Measurements from ENCODE around the gene RNF126.
"Not testable (repeated sequence)": the region's sequence is repeated elsewhere in the genome, so short reads cannot be mapped to it uniquely, and the experiment has no call there.

RNF126 gene

DNA sequence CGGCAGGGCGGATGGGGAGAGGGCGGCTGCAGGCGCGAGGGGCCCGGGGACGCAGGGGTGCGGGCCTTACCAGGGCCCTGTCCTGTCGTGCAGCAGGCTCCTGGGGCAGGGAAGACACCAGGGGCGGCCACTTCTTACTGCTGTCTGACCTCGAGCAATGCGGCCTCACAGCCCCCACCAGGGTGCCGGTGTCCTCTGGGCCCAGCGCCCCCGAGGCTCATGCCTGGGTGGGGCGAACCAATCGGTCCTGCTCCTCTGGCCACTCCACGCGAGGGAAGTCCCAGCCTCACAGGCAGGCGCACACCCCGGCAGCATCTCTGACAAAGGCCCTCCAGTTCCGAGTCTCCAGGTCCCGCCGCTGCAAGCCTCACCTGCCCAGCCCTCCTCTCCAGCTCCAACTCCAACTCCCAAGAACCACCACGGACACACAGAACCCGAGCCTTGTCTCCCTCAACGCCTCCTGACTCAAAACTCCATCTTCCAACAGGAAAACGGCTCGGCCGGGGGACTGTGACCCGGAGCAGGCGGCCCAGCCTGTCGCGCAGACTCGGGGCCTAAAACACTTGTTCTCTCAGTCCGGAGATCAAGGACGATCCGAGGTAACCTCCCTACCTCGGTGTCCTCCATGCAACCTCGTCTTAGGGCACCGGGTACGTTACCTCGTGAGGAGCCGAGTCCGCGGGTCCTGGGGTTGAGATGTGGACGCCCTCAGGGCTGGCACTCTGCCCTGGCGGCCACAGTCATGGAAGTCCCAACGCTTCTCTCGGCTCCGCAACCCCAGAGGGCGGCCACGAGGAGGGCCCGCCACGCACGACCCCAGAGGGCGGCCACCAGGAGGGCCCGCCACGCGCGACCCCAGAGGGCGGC lies 16.9 kb downstream of the RNF126 start:
- no peak for DNase-seq

DNA sequence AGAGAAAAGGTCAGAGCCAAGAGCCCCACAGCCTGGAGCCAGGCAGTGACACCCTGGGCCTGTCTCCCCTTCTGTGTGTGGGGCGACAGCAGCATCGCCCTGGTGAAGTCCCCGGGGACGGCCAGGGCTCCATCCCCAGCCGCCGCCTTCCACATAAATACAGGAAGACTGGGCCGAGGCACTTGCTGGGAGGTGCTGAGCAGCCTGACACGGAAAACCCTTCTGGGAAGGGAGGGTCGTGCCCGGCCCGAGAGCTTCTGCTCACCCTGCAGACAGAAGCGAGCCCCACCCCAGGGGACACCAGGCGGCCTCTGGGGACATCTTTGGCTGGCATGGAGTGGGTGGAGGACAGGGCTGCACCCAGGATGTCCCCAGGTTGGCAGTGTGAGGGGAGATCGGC lies 18.2 kb downstream of the RNF126 start:
- DNase-seq, result no peak

DNA sequence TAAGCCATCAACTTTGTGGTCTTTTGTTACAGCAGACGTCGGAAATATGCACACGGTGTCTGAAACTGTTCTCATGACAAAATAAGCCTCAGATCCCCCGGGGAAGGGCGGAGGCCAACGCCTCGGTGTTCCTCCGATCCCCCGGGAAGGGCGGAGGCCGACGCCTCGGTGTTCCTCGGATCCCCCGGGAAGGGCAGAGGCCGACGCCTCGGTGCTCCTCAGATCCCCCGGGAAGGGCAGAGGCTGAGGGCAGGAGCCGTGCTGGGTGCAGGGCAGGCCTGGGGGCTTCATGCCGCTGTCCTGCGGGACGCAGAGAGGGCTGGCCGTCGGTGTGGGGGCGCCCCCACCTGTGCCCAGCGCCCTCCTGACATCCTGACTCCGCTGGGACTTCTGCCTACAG lies 18.7 kb downstream of the RNF126 start:
- no peak for DNase-seq

DNA sequence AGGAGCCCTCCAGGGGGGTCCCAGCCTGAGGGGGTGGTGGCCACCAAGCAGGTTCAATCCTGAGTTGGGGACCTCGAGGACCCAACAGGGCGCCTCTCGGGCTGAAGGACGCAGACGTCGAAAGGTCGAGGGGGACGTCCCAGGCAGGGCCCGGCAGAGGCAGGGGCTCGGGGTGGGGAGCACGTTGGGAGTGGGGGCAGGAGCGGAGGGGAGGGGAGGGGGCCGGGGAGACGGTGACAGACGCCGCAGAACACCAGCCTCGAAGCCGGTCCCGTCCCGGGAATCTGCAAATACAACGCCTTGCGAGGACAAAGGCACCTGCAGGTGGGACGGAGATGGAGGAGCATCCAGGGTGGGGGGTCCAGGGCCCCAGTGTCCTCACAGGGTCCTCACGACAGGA lies 19.3 kb downstream of the RNF126 start:
- DNase-seq, result no peak

DNA sequence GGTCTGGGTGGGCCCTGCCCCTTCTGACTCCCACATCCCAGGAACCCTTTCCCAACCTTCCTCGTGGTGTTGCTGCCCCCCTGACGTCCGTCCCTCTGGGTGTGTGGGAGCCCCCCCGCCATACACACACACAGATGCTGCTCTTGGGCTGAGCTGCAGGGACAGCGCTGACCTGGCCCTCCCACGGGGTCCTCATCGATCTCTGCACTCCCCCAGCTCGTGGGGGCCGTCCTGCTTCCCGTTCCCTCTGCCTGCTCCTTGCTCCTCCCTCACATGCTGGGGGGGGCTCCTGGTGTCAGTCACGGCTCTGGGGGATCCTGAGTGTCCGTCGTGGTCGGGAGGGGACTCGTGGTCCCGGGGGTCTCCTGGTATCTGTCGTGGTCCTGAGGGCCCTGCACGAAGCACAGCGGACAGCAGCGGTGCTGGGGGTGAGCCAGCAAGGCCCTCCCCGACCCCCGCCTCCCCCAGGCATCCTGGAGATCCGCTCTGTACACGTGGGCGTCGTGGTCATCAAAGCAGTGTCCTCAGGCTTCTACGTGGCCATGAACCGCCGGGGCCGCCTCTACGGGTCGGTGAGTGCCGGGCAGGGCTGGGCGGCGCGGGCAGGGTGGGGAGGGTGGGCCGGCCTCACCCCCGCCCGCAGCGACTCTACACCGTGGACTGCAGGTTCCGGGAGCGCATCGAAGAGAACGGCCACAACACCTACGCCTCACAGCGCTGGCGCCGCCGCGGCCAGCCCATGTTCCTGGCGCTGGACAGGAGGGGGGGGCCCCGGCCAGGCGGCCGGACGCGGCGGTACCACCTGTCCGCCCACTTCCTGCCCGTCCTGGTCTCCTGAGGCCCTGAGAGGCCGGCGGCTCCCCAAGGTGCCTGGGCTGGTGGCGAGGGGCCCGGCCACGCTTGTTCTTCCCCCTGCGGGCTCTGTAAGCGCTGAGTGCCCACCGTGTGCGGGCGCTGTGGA lies 20.0 kb downstream of the RNF126 start:
- DNase-seq, result no peak

DNA sequence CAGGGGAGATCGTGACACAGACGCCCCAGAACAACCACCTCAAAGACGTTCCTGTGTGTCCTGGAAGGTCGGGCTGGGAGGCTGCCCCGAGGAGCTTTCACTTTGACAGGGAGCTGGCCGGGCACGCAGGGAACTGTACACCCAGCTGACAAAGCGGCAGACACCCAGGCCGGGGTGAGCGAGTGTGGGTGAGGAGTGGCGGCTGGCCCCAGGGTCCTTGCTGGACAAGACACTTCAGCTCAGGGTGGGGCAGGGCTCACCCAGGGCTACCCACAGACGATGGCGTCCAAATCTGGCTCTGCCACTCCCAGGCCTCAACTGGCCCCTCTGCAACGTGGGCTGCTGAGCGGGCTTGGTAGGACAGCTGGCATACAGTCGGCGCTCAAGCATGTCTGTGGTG lies 21.3 kb downstream of the RNF126 start:
- DNase-seq, result no peak

DNA sequence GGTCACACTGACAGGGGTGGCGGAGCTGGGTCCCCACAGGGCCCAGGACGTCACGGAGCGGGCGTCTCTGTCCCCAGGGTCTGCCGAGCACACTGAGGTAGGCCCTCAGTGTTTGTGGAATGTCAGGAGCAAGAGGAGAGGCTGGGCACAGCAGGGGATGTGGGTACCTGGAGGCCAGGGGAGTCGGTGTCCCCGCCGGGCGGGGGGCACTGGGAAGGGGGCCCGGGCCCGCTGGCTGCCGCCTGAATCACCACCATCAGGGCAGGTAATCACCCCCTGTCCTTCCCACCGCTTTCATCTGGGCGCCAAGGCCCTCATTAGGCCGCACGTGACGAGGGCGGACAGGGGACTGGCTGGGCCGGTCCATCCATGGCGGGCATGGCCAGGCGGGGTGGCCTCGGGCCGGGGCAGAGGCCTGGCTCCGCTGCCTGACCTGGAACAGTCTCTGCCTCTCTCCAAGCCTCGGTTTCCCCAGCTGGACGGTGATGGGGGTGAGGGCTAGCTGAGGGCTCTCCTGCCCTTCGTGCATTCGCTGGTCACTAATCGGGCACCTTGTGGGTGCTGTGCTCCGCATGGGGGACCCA lies 22.3 kb downstream of the RNF126 start:
- no peak for DNase-seq

DNA sequence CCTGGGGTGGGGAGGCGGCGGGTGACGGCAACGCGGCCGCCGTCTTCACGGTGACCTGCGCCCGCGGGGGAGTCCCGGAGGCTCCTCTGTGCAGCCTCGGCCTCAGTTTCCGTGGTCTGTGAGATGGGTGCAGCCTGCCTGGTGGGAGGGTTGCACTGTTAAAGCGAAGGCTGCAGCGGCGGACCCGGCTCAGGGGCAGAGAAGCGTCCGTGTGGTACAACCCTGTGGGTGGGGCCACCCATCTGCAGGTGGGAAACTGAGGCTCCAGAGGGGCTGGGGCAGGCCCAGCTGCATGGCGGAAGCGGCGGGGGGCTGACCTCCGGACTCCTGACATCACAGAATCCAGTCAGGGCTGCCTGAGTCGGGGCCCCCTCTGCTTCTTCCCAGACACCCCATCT lies 22.9 kb downstream of the RNF126 start:
- no peak for DNase-seq

DNA sequence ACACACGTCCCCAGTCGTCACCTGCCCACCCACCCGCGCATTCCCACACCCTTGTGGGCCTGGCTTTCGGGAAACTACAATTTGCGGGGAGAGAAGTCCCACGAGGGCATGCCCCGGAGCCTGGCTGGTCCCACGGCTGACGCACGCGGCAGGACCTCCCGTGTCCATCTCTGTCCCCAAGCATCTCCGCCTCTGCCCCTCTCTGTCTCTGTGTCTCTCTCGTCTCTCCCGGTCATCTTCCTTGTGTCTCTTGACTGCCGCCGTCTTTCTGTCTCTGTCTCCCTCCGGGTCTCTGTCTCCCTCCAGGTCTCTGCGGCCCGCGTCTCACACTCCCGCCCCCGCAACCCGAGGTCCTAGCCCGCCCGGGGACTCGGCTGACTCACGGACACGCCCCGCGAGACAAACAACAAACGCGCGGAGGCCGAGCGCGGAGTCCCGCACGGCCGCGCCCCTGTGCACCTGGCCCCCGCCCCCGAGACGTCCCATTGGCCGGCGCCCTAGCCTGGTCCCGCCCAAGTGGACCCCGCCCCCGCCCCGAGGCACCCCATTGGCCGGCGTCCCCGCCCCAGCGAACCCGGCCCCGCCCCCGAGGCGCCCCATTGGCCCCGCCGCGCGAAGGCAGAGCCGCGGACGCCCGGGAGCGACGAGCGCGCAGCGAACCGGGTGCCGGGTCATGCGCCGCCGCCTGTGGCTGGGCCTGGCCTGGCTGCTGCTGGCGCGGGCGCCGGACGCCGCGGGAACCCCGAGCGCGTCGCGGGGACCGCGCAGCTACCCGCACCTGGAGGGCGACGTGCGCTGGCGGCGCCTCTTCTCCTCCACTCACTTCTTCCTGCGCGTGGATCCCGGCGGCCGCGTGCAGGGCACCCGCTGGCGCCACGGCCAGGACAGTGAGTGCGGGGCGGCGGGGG lies 23.5 kb downstream of the RNF126 start, which contains the start of gene FGF22:
TSS of gene FGF22 (plus strand) at position 627 of the 908 bp plus-strand sequence. CDS start at position 674, 47 bp downstream.
- peak; percentile 99 for DNase-seq

DNA sequence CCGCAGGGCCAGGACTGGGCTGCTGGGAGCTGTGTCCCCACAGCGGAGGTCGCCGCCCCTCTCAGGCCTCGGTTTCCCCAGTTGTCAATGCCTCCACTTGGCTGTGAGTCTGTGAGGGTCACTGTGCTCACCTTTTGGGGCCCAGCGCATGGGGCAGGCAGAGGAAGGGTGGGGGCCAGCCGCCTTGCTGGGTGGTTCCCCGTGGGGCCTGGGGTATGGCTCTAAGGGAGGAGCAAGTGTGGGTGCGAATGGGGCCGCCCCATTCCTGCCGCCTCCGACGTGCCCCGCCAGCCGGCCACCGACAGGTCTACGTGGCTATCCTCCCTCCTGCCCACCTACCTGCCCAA lies 24.1 kb downstream of the RNF126 start:
- no peak for DNase-seq

DNA sequence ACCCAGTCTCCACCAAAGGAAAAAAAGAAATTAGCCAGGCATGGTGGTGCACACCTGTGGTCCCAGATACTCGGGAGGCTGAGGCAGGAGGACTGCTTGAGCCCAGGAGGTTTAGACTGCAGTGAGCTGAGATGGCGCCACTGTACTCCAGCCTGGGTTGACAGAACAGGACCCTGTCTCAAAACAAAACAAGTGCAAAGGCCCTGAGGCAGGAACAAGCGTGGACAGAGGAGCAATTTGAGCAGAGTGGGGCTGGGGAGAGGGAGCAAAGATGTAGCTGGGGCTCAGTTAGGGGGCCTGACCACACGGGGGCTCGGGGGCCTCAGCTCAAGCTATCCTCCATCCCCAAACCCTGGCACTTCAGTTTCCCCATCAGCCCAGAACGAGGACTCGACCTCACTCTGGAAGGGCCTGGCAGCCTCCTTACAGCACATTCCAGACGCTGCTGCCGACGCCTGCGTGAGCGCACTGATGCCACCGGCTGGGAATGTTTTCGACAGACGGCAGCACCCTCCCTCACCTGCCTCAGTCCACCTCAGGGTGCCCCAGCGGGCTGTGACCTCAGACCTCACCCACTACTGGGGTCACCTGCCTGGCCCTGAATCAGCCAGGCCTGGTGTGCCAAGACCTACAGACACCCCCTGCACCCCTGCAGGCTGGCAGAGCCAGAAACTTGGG lies 27.9 kb downstream of the RNF126 start:
- no peak for DNase-seq

DNA sequence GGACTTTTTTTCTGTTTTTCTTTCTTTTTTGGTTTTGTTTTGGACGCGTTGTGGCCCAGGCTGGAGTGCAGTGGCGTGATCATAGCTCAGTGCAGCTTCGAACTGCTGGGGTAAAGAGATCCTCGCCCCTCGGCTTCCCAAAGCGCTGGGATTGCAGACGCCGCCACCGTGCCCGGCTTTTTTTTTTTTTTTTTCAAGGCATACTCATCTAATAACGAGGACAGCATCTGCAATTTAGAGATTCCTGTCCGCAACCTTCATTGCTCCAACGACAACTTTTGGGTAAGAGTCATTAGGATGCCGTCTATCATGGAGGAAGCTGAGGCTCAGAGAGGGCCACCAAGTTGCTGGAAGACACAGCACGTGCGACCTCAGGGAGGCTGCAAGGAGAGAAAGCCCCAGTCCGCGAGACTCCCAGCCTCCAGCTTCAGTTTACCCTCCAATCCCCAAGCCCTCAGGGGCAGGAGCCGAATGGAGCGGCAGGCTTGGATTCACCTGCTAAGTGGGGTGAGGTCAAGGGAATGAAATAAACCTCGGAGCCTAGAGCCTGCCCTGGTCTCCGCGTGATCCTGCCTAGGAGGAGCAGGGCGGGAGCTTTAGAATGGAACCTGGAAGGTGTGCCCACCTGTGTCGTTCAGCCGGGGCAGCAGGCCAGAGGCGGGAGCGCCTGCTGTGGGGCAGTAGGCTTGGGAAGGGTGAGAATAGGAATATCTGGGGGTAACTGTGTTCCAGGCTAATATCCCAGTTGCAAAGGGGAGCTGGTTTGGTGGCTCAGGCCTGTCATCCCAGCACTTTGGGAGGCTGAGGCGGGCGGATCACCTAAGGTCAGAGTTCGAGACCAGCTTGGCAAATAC lies 29.0 kb downstream of the RNF126 start:
- DNase-seq, result no peak

DNA sequence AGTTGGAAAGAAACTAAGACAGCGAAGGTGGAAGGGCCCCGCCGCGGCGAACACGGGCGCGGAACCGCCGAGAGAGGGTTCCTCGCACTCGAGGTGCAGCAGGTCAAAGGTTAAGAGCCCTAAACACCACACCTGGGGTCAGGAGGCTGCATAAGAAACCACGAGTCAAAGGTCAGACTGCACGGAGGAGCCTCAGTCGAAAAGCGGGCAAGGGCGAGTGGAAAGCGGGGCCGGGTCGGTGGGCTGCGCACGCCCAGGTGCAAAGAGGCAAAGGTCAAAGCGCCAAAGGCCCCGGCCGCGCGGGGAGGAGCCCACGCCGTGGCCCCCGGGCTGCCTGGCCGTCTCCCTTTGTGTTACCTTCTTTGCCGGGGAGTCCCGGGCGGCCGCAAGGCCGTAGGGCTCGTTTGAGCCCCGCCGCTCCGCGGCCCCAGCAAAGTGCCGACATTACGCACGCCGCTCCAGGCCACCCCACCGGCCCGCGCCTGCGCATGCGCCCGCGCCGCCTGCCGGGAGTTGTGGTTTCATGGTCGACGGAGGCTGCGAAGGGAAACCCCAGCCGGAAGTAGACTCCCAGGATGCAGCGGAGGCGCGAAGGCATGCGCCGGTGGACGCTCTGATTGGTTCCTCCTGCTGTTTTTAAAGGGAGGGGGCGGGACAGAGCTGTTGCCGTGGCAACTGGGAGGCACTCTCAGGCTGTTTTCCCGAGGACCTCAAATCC lies 29.8 kb downstream of the RNF126 start, which contains the start of gene POLRMT:
TSS of gene POLRMT (minus strand) at position 470 of the 718 bp plus-strand sequence. CDS start at position 445, 25 bp downstream.
- peak; percentile 97 for DNase-seq

DNA sequence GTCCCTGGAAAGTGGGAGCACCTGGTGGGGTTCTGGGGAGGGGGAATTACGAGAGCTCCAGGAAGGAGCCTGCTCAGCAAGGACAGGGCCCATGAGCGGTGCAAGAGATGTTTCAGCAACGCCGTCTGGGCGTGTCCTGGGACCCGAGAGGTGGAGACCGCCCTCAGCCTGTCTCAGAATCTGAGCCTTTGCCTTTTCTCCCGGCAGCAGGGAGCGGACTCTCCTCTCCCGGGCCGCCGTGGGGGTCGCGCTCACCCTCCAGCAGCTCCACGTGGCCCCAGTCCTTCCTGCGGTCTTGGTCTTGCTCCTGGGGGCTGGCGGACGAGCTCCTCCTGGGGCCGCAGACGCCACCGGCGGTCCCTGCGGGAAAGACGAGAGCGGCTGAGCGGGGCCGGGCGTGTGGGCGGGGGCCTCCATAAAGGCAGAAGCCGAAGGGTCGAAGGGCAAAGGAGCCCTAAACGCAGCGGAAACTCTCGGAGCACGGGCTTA lies 30.4 kb downstream of the RNF126 start:
- DNase-seq, result peak; percentile 18

DNA sequence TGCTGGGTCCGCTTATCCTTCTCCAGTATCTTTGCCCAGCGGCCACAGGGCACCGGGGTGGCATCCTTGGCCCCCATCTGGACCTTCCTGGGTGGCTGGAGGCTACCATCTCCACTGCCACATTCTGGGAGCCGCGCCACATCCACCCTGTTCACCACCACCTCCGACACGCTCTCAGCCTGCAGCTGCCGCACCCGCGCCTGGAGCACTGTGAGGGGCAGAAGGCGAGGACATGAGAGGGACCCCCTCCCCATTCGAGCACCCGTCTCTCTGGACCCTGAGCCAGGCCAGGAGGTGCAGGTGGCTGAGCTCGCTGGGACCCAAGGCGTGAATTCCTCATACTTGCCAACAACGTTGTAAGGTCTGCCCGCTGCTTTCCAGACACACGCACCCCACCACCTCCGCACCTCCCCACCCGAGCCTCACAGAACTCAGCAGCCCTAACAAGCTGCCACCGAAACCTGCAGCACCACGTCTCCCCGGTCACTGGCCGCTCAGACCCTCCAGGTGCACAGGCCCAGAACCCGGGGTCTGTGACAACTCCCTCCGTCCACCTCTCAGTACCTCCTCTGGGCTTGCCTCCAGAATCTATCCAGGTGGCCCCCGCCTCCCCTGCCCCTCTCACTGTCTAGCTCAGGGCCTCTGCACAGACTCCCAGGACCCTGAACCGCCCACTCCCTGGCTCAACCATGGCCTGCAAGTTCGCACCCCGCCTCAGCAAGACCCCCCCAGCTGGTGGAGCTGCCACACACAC lies 32.9 kb downstream of the RNF126 start:
- no peak for DNase-seq

DNA sequence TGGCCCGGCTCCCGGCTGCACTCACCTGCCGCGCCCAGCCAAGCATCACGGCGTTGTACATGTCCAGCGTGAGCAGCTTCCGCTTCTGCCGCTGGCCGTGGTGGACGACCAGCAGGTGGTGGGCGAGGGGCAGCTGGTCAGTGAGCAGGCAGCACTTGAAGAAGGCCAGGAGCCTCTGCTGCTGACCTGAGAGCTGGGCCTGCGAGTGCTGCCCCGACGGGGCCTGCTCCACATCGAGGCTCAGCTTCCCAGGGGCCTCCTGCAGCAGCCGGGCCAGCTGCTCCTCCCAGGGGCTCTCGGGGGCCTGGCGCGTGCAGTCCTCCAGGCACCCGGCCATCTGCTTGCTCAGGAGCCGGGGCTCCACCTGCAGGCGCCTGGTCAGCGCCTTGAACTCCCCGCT lies 33.5 kb downstream of the RNF126 start:
- not testable (repeated sequence) for DNase-seq

DNA sequence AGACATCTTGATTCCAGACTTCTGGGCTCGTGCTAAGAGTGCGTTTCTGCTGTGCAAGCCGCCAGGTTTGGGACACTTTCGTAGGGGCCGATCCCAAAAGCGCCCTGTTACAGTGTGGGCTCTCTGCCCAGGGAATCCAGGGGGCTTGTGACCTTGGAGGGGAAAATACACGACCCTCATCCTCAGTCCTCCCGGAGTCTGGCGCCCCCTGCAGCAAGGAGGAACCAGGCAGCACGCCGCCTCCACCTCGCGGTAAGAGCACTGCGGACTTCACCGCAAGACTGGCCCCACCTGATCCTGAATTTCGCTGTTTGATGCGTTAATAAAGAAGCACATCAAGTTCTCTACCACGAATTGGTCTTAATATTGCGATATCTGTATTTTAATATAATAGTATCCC lies 34.8 kb downstream of the RNF126 start:
- DNase-seq, result peak; percentile 33

DNA sequence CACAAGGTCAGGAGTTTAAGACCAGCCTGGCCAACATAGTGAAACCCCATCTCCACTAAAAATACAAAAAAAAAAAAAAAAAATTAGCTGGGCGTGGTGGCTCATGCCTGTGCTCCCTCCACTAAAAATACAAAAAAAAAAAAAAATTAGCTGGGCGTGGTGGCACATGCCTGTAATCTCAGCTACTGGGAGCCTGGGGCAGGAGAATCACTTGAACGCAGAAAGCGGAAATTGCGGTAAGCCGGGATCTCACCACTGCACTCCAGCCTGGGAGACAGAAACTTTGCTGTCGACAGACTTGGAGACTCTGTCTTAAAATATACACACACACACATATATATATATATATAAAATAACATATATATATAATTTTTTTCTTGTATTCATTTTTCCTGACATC lies 36.4 kb downstream of the RNF126 start:
- DNase-seq, result not testable (repeated sequence)

DNA sequence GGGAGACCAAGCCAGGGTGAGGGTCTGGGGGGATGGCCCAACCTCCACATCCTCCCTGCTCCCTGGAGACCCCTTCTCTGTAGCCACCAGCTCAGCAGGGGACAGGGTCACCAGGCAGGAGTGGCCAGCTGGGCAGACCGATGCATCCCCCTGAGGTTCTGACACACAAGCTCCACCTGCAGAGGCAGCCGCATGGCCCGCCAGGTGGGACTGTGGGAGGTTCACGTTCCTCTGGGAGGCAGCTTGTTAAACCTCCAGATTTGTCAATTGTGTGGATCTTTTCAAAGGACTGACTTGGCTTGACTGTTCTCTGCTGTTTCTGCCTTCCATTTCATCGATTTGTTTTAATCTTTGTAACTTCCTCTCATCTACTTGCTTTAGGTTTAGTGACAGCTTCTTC lies 37.8 kb downstream of the RNF126 start:
- no peak for DNase-seq

All from CD4-positive, alpha-beta T cell treated with Interleukin-17A for 4 hours (primary cell).